WTC11 (cell line): ENCODE measurements around the gene TTC28. TPM values are rescaled to one million over a fixed set of nuclear protein-coding genes. Genes with fewer than 3 reads are reported as not detected.
"Not testable (repeated sequence)": the region's sequence is repeated elsewhere in the genome, so short reads cannot be mapped to it uniquely, and the experiment has no call there.

Experiments used
- ATAC-seq: fragments of 200-7000 bp; cut with Tn5 transposase; 2 replicates; pipeline ENCODE4 v1.10.0; 2021; ENCODE audit warnings: mild to moderate bottlenecking, moderate library complexity
- CTCF ChIA-PET: fragments of 300-600 bp; sonication (Branson Sonifier 250); formaldehyde crosslinking; loops from one replicate; lab custom pipeline; 2021; ENCODE audit warnings: antibody characterized with exemption; lab: Charles Lee
- POLR2A ChIA-PET: fragments of 350-600 bp; sonication (Branson Sonifier 250); formaldehyde crosslinking; loops from one replicate; lab custom pipeline; 2021; ENCODE audit warnings: antibody characterized with exemption; lab: Charles Lee
- DNase-seq: peaks from one replicate; pipeline ENCODE4 v3.0.0; 2021; ENCODE audit warnings: low spot score
- H3K27ac Mint-ChIP-seq: 2 replicates; pipeline ENCODE4 v1.8.0; 2021; ENCODE audit warnings: mixed read lengths
- H3K27me3 Mint-ChIP-seq: 2 replicates; pipeline ENCODE4 v1.8.0; 2021; ENCODE audit warnings: low read depth, mild to moderate bottlenecking, moderate library complexity, mixed read lengths
- H3K36me3 Mint-ChIP-seq: 2 replicates; pipeline ENCODE4 v1.8.0; 2021; ENCODE audit warnings: mixed read lengths
- H3K4me1 Mint-ChIP-seq: 2 replicates; pipeline ENCODE4 v1.8.0; 2022; ENCODE audit warnings: mixed read lengths
- H3K4me3 Mint-ChIP-seq: 2 replicates; pipeline ENCODE4 v1.8.0; 2021; ENCODE audit warnings: mild to moderate bottlenecking, moderate library complexity, mixed read lengths
- H3K9me3 Mint-ChIP-seq: 2 replicates; pipeline ENCODE4 v1.8.0; 2021; ENCODE audit warnings: mixed read lengths
- ATF2 ChIP-seq: sonication (generic); formaldehyde crosslinking; IDR thresholded peaks from 2 replicates; pipeline ENCODE4 v1.8.1; 2022; ENCODE audit warnings: low read depth, missing genetic modification reagents, borderline replicate concordance
- E2F1 ChIP-seq: sonication (generic); formaldehyde crosslinking; IDR thresholded peaks from 2 replicates; pipeline ENCODE4 v1.8.0; 2022; ENCODE audit warnings: mild to moderate bottlenecking, missing genetic modification reagents
- ESRRA ChIP-seq: sonication (generic); formaldehyde crosslinking; IDR thresholded peaks from 2 replicates; pipeline ENCODE4 v1.8.1; 2022; ENCODE audit warnings: mild to moderate bottlenecking, missing genetic modification reagents, borderline replicate concordance
- FOXP1 ChIP-seq: sonication (generic); formaldehyde crosslinking; IDR thresholded peaks from 2 replicates; pipeline ENCODE4 v1.8.0; 2022; ENCODE audit warnings: missing genetic modification reagents, mild to moderate bottlenecking, moderate library complexity, borderline replicate concordance
- GABPB1 ChIP-seq: sonication (generic); formaldehyde crosslinking; IDR thresholded peaks from 2 replicates; pipeline ENCODE4 v1.8.1; 2023; ENCODE audit warnings: mild to moderate bottlenecking, missing genetic modification reagents
- JAZF1 ChIP-seq: fragments of 250-450 bp; sonication (Bioruptor Pico); IDR thresholded peaks from 2 replicates; pipeline ENCODE4 v1.9.0; 2021; ENCODE audit warnings: moderate library complexity, mild to moderate bottlenecking, inconsistent platforms
- NR1H2 ChIP-seq: sonication (generic); formaldehyde crosslinking; IDR thresholded peaks from 2 replicates; pipeline ENCODE4 v1.9.0; 2021; ENCODE audit warnings: mild to moderate bottlenecking, moderate library complexity, missing genetic modification reagents
- NR3C1 ChIP-seq: sonication (generic); formaldehyde crosslinking; conservative IDR thresholded peaks from 2 replicates; pipeline ENCODE4 v1.8.1; 2023; ENCODE audit warnings: low read depth, mild to moderate bottlenecking, missing genetic modification reagents
- PRRX2 ChIP-seq: fragments of 250-450 bp; sonication (Bioruptor Pico); IDR thresholded peaks from 2 replicates; pipeline ENCODE4 v1.8.0; 2021; ENCODE audit warnings: mild to moderate bottlenecking
- TCF7 ChIP-seq: sonication (generic); formaldehyde crosslinking; IDR thresholded peaks from 2 replicates; pipeline ENCODE4 v1.8.0; 2022; ENCODE audit warnings: mild to moderate bottlenecking, low read depth, missing genetic modification reagents, moderate library complexity
- USF1 ChIP-seq: sonication (generic); formaldehyde crosslinking; IDR thresholded peaks from 2 replicates; pipeline ENCODE4 v1.8.0; 2022; ENCODE audit warnings: mild to moderate bottlenecking, missing genetic modification reagents
- ZSCAN18 ChIP-seq: fragments of 250-450 bp; sonication (Bioruptor Pico); IDR thresholded peaks from 2 replicates; pipeline ENCODE4 v2.1.2; 2022; ENCODE audit warnings: mild to moderate bottlenecking, moderate library complexity
- total RNA-seq: library from RNA; stranded (reverse); gene quantifications from 3 replicates; pipeline ENCODE4 v1.2.3, GENCODE V29; 2021
- TF ChIP-seq, protein P1 (sequence below): sonication (generic); formaldehyde crosslinking; IDR thresholded peaks from 2 replicates; pipeline ENCODE4 v1.8.1; 2022; ENCODE audit warnings: low read depth, mild to moderate bottlenecking, moderate library complexity, missing genetic modification reagents, borderline replicate concordance
- TF ChIP-seq, protein P2 (sequence below): sonication (generic); formaldehyde crosslinking; IDR thresholded peaks from 2 replicates; pipeline ENCODE4 v1.8.1; 2023; ENCODE audit warnings: mild to moderate bottlenecking, missing genetic modification reagents
- TF ChIP-seq, protein P3 (sequence below): fragments of 250-450 bp; sonication (Bioruptor Pico); IDR thresholded peaks from 2 replicates; pipeline ENCODE4 v1.9.0; 2021; ENCODE audit warnings: moderate library complexity, mild to moderate bottlenecking, inconsistent platforms, borderline replicate concordance

The TTC28 gene
- total RNA-seq, 1 experiment from 2014 or later = 13.0 TPM

DNA sequence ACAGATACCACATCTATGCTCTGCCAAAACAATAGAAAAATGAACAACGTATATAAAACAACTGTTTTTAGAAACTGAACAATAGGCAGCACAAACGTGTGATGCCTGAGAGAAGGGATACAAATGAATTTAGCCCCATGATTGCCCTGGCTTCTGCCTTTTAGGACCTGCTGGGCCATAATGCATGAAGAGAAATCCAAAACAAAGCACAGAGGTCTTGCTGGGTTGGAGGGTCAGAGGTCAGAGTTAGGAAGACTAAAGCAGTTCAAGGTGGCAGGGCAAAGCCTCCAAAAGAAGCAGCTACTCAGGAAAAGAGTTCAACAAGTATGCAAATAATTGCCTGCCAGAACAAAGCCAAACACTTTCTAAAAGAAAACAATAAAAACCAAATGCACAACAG lies 138.5 kb downstream of the TTC28 start (continued):
- TF ChIP-seq, protein P1, sequence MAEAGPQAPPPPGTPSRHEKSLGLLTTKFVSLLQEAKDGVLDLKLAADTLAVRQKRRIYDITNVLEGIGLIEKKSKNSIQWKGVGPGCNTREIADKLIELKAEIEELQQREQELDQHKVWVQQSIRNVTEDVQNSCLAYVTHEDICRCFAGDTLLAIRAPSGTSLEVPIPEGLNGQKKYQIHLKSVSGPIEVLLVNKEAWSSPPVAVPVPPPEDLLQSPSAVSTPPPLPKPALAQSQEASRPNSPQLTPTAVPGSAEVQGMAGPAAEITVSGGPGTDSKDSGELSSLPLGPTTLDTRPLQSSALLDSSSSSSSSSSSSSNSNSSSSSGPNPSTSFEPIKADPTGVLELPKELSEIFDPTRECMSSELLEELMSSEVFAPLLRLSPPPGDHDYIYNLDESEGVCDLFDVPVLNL = no peak
- TF ChIP-seq ESRRA (no peak), E2F1 (no peak)

DNA sequence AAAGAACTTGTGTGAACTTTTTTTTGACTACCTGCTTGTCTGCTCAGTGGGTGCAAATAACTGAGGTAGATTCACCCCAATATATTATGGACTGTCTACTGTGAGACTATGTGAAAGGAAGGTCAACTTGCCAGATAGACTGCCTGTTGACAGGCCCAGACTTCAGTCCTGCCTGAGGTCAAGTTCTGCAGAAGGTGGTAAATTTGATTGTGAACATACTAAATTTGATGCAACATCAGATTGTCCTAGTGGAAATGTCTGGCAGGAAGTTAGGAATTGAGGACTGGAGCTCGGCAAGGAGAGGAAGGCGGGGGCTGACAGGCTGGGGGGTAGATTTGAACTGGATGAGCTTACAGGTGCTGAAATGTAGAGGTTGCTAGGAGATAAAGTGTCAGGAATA lies 140.7 kb downstream of the TTC28 start:
- Mint-ChIP-seq H3K4me3 (no peak overlapping the region), H3K27me3 (peaks cover 2% of the 10 kb centered on the region; the same call in 1 of the 2 replicates), H3K9me3 (peaks cover 22% of the 10 kb centered on the region), H3K27ac (no peak overlapping the region), H3K36me3 (peaks cover 5% of the 10 kb centered on the region), H3K4me1 (peaks cover 14% of the 10 kb centered on the region)
- no peak for DNase-seq
- ChIA-PET POLR2A (no interaction called here), CTCF (no interaction called here)
- TF ChIP-seq PRRX2 (CRISPR knock-in tag) (no peak), JAZF1 (no peak), GABPB1 (CRISPR knock-in tag) (no peak), ATF2 (CRISPR knock-in tag) (no peak), USF1 (CRISPR knock-in tag) (no peak), FOXP1 (no peak), ZSCAN18 (CRISPR knock-in tag) (no peak), NR1H2 (no peak), TCF7 (CRISPR knock-in tag) (no peak), NR3C1 (no peak)
- TF ChIP-seq, protein P2, sequence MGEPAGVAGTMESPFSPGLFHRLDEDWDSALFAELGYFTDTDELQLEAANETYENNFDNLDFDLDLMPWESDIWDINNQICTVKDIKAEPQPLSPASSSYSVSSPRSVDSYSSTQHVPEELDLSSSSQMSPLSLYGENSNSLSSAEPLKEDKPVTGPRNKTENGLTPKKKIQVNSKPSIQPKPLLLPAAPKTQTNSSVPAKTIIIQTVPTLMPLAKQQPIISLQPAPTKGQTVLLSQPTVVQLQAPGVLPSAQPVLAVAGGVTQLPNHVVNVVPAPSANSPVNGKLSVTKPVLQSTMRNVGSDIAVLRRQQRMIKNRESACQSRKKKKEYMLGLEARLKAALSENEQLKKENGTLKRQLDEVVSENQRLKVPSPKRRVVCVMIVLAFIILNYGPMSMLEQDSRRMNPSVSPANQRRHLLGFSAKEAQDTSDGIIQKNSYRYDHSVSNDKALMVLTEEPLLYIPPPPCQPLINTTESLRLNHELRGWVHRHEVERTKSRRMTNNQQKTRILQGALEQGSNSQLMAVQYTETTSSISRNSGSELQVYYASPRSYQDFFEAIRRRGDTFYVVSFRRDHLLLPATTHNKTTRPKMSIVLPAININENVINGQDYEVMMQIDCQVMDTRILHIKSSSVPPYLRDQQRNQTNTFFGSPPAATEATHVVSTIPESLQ (CRISPR knock-in tag) = no peak
- TF ChIP-seq, protein P3, sequence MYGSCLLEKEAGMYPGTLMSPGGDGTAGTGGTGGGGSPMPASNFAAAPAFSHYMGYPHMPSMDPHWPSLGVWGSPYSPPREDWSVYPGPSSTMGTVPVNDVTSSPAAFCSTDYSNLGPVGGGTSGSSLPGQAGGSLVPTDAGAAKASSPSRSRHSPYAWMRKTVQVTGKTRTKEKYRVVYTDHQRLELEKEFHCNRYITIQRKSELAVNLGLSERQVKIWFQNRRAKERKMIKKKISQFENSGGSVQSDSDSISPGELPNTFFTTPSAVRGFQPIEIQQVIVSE = no peak
- no peak for ATAC-seq

GRCh38 chr22:28530565-28530964 lies 149.1 kb downstream of the TTC28 start:
- H3K36me3 Mint-ChIP-seq, H3K27ac Mint-ChIP-seq, ATAC-seq, CTCF ChIA-PET, H3K4me3 Mint-ChIP-seq, POLR2A ChIA-PET, DNase-seq, H3K4me1 Mint-ChIP-seq: not testable (repeated sequence)
- peaks cover 15% of the 10 kb centered on the region for H3K27me3 Mint-ChIP-seq
- H3K9me3 Mint-ChIP-seq = peaks cover 36% of the 10 kb centered on the region

DNA sequence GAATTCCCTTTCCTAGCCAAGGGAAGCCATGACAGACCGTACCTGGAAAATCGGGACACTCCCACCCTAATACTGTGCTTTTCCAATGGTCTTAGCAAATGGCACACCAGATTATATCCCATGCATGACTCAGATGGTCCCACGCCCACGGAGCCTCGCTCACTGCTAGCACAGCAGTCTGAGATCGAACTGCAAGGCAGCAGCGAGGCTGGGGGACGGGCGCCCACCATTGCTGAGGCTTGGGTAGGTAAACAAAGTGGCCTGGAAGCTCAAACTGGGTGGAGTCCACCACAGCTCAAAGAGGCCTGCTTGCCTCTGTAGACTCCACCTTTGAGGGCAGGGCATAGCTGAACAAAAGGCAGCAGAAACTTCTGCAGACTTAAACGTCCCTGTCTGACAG lies 150.5 kb downstream of the TTC28 start:
- CTCF ChIA-PET, H3K36me3 Mint-ChIP-seq, ATAC-seq, H3K4me3 Mint-ChIP-seq, POLR2A ChIA-PET, DNase-seq, H3K4me1 Mint-ChIP-seq, H3K27ac Mint-ChIP-seq: not testable (repeated sequence)
- peaks cover 15% of the 10 kb centered on the region for H3K27me3 Mint-ChIP-seq
- H3K9me3 Mint-ChIP-seq = peaks cover 35% of the 10 kb centered on the region
